Keratinocyte (primary cell): ENCODE measurements around the gene CACNA1H. TPM values are rescaled to one million over a fixed set of nuclear protein-coding genes. Genes with fewer than 3 reads are reported as not detected.
"Not testable (repeated sequence)": the region's sequence is repeated elsewhere in the genome, so short reads cannot be mapped to it uniquely, and the experiment has no call there.

Experiments
- DNase-seq: peaks from one replicate; pipeline ENCODE4 v3.0.0-alpha.2; 2011; ENCODE audit warnings: low read depth, missing footprints, low spot score
- FAIRE-seq: peaks from 2 replicates; lab custom pipeline; 2011; peaks lifted over from hg19 to GRCh38; lab: Jason Lieb, UNC
- H2AFZ ChIP-seq: 2 replicates; pipeline ENCODE4 v1.6.0; 2012; ENCODE audit warnings: low read length, control low read depth, inconsistent platforms; ENCODE audit not compliant: control insufficient read depth
- H3K27ac ChIP-seq: 2 replicates; pipeline ENCODE4 v1.5.1; 2011; ENCODE audit warnings: low read length; ENCODE audit not compliant: control insufficient read depth, insufficient read depth
- H3K27me3 ChIP-seq: 3 replicates; pipeline ENCODE4 v1.6.0; 2011; ENCODE audit warnings: low read length; ENCODE audit not compliant: control insufficient read depth, insufficient read depth; ENCODE audit errors: extremely low read depth
- H3K36me3 ChIP-seq, 2 experiments: 2 replicates in 1 of 2; 3 replicates in 1 of 2; pipeline ENCODE4 v1.5.1; 2011; ENCODE audit warnings: low read length in 2 of 2, mild to moderate bottlenecking in 1 of 2; ENCODE audit not compliant: control insufficient read depth in 2 of 2, insufficient read depth in 2 of 2; ENCODE audit errors: extremely low read depth in 1 of 2
- H3K4me1 ChIP-seq: 3 replicates; pipeline ENCODE4 v1.5.1; 2011; ENCODE audit warnings: low read length; ENCODE audit not compliant: control insufficient read depth, insufficient read depth; ENCODE audit errors: extremely low read depth
- H3K4me2 ChIP-seq: 3 replicates; pipeline ENCODE4 v1.6.0; 2011; ENCODE audit warnings: low read depth, low read length; ENCODE audit not compliant: control insufficient read depth, insufficient read depth; ENCODE audit errors: extremely low read depth
- H3K4me3 ChIP-seq, 3 experiments: fragments of 200-600 bp in 1 of 3; sonication (generic) in 1 of 3; 2 replicates in 2 of 3; 3 replicates in 1 of 3; pipeline ENCODE4 v1.5.1; 2011 to 2016; ENCODE audit warnings: low read length in 3 of 3, mild to moderate bottlenecking in 3 of 3, control low read depth in 2 of 3, inconsistent platforms in 1 of 3, low read depth in 1 of 3, mixed read lengths in 1 of 3, mixed run types in 1 of 3, moderate library complexity in 1 of 3; ENCODE audit not compliant: control insufficient read depth in 2 of 3, insufficient read depth in 2 of 3; ENCODE audit errors: extremely low read depth in 1 of 3
- H3K79me2 ChIP-seq: 2 replicates; pipeline ENCODE4 v1.6.0; 2012; ENCODE audit warnings: low read length; ENCODE audit not compliant: control insufficient read depth, insufficient read depth
- H3K9ac ChIP-seq: 3 replicates; pipeline ENCODE4 v1.6.0; 2011; ENCODE audit warnings: low read length; ENCODE audit not compliant: control insufficient read depth, insufficient read depth; ENCODE audit errors: extremely low read depth
- H3K9me1 ChIP-seq: 3 replicates; pipeline ENCODE4 v1.6.0; 2011; ENCODE audit warnings: low read length; ENCODE audit not compliant: control insufficient read depth, insufficient read depth; ENCODE audit errors: extremely low read depth
- H3K9me3 ChIP-seq: 2 replicates; pipeline ENCODE4 v1.5.1; 2012; ENCODE audit warnings: low read depth, low read length; ENCODE audit not compliant: control insufficient read depth
- H4K20me1 ChIP-seq: 3 replicates; pipeline ENCODE4 v1.6.0; 2011; ENCODE audit warnings: low read length; ENCODE audit not compliant: control insufficient read depth, insufficient read depth; ENCODE audit errors: extremely low read depth
- EZH2 ChIP-seq: IDR thresholded peaks from one replicate; pipeline ENCODE4 v1.6.1; 2012; ENCODE audit warnings: inconsistent platforms, mild to moderate bottlenecking, low read length, moderate library complexity
- dilution Hi-C: fragments of 300-500 bp; cut with MboI; formaldehyde crosslinking; loops from one replicate; pipeline ENCODE4 v1.7.0; 2020; ENCODE audit warnings: low sequenced_read_pairs; ENCODE audit not compliant: extremely low pct_ligation_motif_present
- polyA plus RNA-seq, 5 experiments: library from polyadenylated mRNA; depleted of rRNA in 3 of 5; stranded (reverse) in 3 of 5; stranded (forward) in 1 of 5; unstranded in 1 of 5; fragments of >200 nt; gene quantifications; 1 replicate in 1 of 5; 2 replicates in 3 of 5; 3 replicates in 1 of 5; pipeline versions ENCODE4 v1.2.1 to v1.2.3, GENCODE V29; 2011 to 2012; ENCODE audit warnings: missing spikeins in 2 of 5, low read depth in 1 of 5, low replicate concordance in 1 of 5
- TF ChIP-seq, protein P1 (sequence below), 3 experiments: IDR thresholded peaks in 1 of 3; conservative IDR thresholded peaks in 1 of 3; optimal IDR thresholded peaks in 1 of 3; 2 replicates in 2 of 3; 3 replicates in 1 of 3; pipeline versions ENCODE3 to v1.5.1; 2011; ENCODE audit warnings: low read length in 3 of 3, mild to moderate bottlenecking in 3 of 3, moderate library complexity in 2 of 3, control low read depth in 1 of 3, inconsistent platforms in 1 of 3; ENCODE audit not compliant: insufficient read depth in 2 of 3; ENCODE audit errors: extremely low read depth in 1 of 3

CACNA1H gene
- polyA plus RNA-seq, 1 donor (not counting 4 experiments of a cell fraction or from before 2014, with no cell fraction given) = not detected

DNA sequence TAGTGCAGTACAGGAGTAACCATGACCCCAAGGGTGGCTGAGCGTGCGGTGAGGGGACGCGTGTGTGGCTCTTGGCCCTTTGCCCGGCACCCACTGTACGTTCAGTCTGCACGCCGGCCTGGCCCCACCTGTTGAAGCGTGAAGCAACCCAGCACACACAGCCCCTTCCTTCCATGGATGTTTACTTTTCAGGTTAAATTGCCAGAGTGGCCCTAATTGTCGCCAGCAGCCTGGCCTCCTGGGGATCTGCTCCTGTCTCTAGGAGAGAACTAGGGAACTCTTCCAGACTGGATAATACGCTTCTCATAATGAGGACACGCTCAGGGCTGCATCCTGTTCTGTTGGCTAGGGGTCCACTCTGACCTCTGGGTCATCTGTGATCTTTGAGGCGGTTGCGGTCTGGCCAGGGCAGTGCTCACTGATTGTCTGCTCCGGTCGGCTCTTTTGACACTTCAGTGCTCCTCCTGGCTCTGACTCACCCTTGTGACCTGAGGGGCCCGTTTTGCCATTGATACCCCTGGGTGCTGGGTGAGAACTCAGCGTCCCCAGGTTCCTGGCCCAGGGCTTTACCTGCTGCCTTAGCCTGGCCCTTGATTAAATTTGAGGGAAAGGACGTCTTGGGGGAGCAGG lies 44.4 kb downstream of the CACNA1H start:
- no peaks in the 10 kb centered on the region for H4K20me1 ChIP-seq
- H3K9ac ChIP-seq = no peak overlapping the region
- no peaks in the 10 kb centered on the region for H3K79me2 ChIP-seq
- no peaks in the 10 kb centered on the region for H3K4me1 ChIP-seq
- H3K4me3 ChIP-seq = no peak overlapping the region
- no peak for FAIRE-seq
- no peak overlapping the region for H3K27ac ChIP-seq
- H3K27me3 ChIP-seq = no peaks in the 10 kb centered on the region
- DNase-seq = no peak
- no peaks in the 10 kb centered on the region for H3K36me3 ChIP-seq
- dilution Hi-C loops = no loop called here
- no peak overlapping the region for H3K4me2 ChIP-seq
- H3K9me1 ChIP-seq = no peaks in the 10 kb centered on the region
- TF ChIP-seq, protein P1, sequence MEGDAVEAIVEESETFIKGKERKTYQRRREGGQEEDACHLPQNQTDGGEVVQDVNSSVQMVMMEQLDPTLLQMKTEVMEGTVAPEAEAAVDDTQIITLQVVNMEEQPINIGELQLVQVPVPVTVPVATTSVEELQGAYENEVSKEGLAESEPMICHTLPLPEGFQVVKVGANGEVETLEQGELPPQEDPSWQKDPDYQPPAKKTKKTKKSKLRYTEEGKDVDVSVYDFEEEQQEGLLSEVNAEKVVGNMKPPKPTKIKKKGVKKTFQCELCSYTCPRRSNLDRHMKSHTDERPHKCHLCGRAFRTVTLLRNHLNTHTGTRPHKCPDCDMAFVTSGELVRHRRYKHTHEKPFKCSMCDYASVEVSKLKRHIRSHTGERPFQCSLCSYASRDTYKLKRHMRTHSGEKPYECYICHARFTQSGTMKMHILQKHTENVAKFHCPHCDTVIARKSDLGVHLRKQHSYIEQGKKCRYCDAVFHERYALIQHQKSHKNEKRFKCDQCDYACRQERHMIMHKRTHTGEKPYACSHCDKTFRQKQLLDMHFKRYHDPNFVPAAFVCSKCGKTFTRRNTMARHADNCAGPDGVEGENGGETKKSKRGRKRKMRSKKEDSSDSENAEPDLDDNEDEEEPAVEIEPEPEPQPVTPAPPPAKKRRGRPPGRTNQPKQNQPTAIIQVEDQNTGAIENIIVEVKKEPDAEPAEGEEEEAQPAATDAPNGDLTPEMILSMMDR (optimal IDR thresholded peaks at IDR 0.05 in 1 of 3, IDR thresholded peaks at IDR 0.05 in 1 of 3, conservative IDR thresholded peaks at IDR 0.05 in 1 of 3; ENCODE audit: extremely low read depth in 1 of 3, insufficient read depth in 2 of 3, low read length in 3 of 3) = no peak
- TF ChIP-seq EZH2 = no peak
- no peak overlapping the region for H2AFZ ChIP-seq
- H3K9me3 ChIP-seq = peaks cover 4% of the 10 kb centered on the region

DNA sequence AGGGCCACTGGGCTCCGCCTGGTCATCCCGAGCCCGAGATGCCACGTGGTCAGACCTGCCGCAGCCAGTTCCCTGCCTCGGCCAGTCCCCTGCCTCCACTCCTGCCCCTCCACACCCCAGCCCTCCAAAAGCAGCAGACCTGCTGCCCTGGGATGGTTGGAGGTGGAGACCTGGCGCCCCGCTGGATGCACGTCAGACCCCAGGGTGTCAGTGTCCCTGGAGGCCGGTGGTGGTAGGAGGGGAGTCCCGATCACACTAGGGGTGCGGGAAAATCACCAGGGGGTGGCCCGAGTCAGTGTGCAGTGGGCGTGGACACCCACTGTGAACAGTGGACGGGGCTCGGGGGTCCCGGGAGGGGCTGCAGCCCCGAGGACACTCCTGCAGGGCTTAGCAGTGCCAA lies 45.3 kb downstream of the CACNA1H start:
- H3K36me3 ChIP-seq = no peaks in the 10 kb centered on the region
- H3K9me1 ChIP-seq = no peaks in the 10 kb centered on the region
- H3K4me3 ChIP-seq = no peak overlapping the region
- no peaks in the 10 kb centered on the region for H3K79me2 ChIP-seq
- TF ChIP-seq EZH2 = no peak
- TF ChIP-seq, protein P1 (optimal IDR thresholded peaks at IDR 0.05 in 1 of 3, IDR thresholded peaks at IDR 0.05 in 1 of 3, conservative IDR thresholded peaks at IDR 0.05 in 1 of 3; ENCODE audit: extremely low read depth in 1 of 3, insufficient read depth in 2 of 3, low read length in 3 of 3) = no peak
- no peak overlapping the region for H3K9ac ChIP-seq
- FAIRE-seq (no peak), DNase-seq (no peak)
- dilution Hi-C loops = no loop called here
- no peak overlapping the region for H3K4me2 ChIP-seq
- no peak overlapping the region for H2AFZ ChIP-seq
- no peak overlapping the region for H3K27ac ChIP-seq
- H3K9me3 ChIP-seq = peaks cover 4% of the 10 kb centered on the region
- no peaks in the 10 kb centered on the region for H3K4me1 ChIP-seq
- no peaks in the 10 kb centered on the region for H3K27me3 ChIP-seq
- H4K20me1 ChIP-seq = no peaks in the 10 kb centered on the region

DNA sequence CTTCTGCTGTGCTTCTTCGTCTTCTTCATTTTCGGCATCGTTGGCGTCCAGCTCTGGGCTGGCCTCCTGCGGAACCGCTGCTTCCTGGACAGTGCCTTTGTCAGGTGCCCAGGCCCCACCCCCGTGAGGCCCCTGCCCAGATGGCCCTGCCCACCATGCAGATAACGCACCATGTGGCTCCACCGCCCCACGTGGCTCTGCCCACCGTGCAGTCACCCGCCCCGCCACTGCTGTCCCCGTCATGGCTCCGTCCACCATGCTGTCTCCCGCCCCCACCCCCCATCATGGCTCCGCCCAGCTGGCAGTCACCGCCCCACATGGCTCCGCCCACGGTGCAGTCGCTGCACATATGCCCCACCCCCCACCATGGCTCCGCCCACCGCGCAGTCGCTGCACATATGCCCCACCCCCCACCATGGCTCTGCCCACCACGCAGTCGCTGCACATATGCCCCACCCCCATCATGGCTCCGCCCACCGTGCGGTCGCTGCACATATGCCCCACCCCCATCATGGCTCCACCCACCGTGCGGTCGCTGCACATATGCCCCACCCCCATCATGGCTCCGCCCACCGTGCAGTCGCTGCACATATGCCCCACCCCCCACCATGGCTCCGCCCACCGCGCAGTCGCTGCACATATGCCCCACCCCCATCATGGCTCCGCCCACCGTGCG lies 45.9 kb downstream of the CACNA1H start:
- dilution Hi-C loops, H3K27ac ChIP-seq, H3K4me3 ChIP-seq, H3K4me2 ChIP-seq, H3K4me1 ChIP-seq, DNase-seq, FAIRE-seq, H3K79me2 ChIP-seq, H3K9me1 ChIP-seq, H3K9me3 ChIP-seq, H3K9ac ChIP-seq, H3K27me3 ChIP-seq, H3K36me3 ChIP-seq, H4K20me1 ChIP-seq, H2AFZ ChIP-seq: not testable (repeated sequence)
